Measurements from ENCODE around the gene TSPAN14. TPM values are rescaled to one million over a fixed set of nuclear protein-coding genes. Genes with fewer than 3 reads are reported as not detected.

TSPAN14 gene
- total RNA-seq, 1 experiment from 2014 or later: 73.5 TPM

DNA sequence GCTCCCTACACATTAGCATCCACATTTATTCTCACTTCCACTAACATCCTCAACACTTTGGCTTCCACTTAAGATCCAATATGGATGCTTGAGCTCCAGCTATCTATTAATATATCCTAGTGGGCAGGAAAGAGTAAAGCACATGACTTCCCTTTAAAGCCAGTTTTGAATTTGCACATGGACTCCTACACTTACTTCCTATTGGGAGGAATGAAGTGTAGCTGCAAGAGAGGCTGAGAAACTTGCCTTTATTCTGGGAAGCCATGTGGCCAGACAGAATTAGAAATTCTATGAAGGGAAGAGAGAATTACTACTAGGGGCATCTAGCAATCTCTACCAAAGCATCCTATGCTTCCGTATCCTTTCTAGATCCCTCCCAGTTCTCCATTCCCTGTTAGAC lies 3.0 kb upstream of the TSPAN14 start:
- Mint-ChIP-seq H3K27ac (no peak overlapping the region), H3K4me1 (peaks cover 25% of the 10 kb centered on the region), H3K36me3 (no peaks in the 10 kb centered on the region), H3K4me3 (no peak overlapping the region), H3K27me3 (ENCODE audit: low read depth) (no peaks in the 10 kb centered on the region), H3K9me3 (no peaks in the 10 kb centered on the region)
- ATAC-seq (no peak), DNase-seq (ENCODE audit: low spot score) (no peak)
- ChIA-PET POLR2A (no interaction called here), CTCF (interaction anchor here (34.2 kb wide), 1 partner anchor 55 kb away, joined by 802 read pairs; no protein-coding TSS in a partner anchor)
- TF ChIP-seq ZNF138 (CRISPR knock-in tag; conservative IDR thresholded peaks at IDR 0.05) (no peak), ZNF671 (CRISPR knock-in tag; IDR thresholded peaks at IDR 0.05) (no peak), NFYB (CRISPR knock-in tag; conservative IDR thresholded peaks at IDR 0.05; ENCODE audit: low read depth) (no peak), NR3C1 (CRISPR knock-in tag; conservative IDR thresholded peaks at IDR 0.05; ENCODE audit: low read depth) (no peak), ERG (CRISPR knock-in tag; IDR thresholded peaks at IDR 0.05) (no peak), ZNF512 (CRISPR knock-in tag; IDR thresholded peaks at IDR 0.05; ENCODE audit: borderline replicate concordance) (no peak), ZBTB21 (CRISPR knock-in tag; IDR thresholded peaks at IDR 0.05; ENCODE audit: borderline replicate concordance) (no peak)
- TF ChIP-seq, protein P1, sequence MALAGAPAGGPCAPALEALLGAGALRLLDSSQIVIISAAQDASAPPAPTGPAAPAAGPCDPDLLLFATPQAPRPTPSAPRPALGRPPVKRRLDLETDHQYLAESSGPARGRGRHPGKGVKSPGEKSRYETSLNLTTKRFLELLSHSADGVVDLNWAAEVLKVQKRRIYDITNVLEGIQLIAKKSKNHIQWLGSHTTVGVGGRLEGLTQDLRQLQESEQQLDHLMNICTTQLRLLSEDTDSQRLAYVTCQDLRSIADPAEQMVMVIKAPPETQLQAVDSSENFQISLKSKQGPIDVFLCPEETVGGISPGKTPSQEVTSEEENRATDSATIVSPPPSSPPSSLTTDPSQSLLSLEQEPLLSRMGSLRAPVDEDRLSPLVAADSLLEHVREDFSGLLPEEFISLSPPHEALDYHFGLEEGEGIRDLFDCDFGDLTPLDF (CRISPR knock-in tag; IDR thresholded peaks at IDR 0.05): no peak

DNA sequence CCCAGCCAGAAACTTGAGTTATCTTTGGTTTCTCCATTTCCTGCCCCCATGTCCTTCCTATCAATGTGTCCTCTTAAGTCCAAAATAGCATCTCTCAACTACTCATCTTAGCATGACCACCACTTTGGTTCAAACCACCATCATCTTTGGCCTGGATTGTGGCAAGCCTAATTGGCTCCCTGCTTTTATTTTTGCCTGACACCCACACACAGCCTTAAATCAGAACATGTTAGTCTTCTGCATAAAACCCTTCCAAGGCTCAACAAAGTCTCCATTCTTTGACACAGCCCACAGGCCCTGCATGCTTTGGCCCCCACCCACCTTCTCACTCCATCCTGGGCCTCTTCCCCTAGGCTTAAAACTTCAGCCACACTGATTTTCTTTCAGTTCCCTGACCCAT lies 2.0 kb upstream of the TSPAN14 start:
- TF ChIP-seq FOXP1 (CRISPR knock-in tag; IDR thresholded peaks at IDR 0.05; ENCODE audit: borderline replicate concordance): no peak
- no peak overlapping the region for H3K27ac Mint-ChIP-seq
- ChIA-PET CTCF (interaction anchor here (0.9 to 34.2 kb wide), 2 partner anchors 54 to 144 kb away, joined by 3 to 802 read pairs; no protein-coding TSS in a partner anchor), POLR2A (no interaction called here)
- no peak overlapping the region for H3K4me3 Mint-ChIP-seq
- no peaks in the 10 kb centered on the region for H3K27me3 Mint-ChIP-seq (ENCODE audit: low read depth)
- H3K4me1 Mint-ChIP-seq: peaks cover 20% of the 10 kb centered on the region
- DNase-seq (ENCODE audit: low spot score): no peak
- no peaks in the 10 kb centered on the region for H3K9me3 Mint-ChIP-seq
- ATAC-seq: no peak
- no peaks in the 10 kb centered on the region for H3K36me3 Mint-ChIP-seq

DNA sequence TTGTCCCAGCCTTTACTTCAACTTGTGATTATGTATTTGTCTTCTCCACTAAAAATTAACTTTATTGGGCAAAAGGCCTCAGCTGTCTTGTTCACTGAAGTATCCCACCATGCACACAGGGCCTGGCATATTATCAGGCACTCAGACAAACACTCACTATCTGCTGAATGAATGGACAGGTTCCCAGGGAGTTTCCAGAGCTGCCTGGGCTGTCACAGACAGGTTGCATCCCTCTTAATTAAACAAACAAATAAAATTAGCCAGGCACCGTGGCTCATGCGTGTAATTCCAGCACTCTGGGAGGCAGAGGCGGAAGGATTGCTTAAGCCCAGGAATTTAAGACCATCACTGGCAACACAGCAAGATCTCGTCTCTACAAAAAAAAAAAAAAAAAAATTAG lies 1.5 kb upstream of the TSPAN14 start:
- DNase-seq (ENCODE audit: low spot score) (no peak), ATAC-seq (no peak)
- no peak overlapping the region for H3K27ac Mint-ChIP-seq
- no peak overlapping the region for H3K4me3 Mint-ChIP-seq
- CTCF ChIA-PET: interaction anchor here (0.9 to 34.2 kb wide), 5 partner anchors 9 to 210 kb away, joined by 3 to 802 read pairs (median 4); no protein-coding TSS in a partner anchor
- H3K27me3 Mint-ChIP-seq (ENCODE audit: low read depth): no peaks in the 10 kb centered on the region
- peaks cover 22% of the 10 kb centered on the region for H3K4me1 Mint-ChIP-seq
- H3K9me3 Mint-ChIP-seq: no peaks in the 10 kb centered on the region
- POLR2A ChIA-PET: interaction anchor here (1.2 kb wide), 1 partner anchor 53 kb away, joined by 3 read pairs; no protein-coding TSS in a partner anchor
- H3K36me3 Mint-ChIP-seq: no peaks in the 10 kb centered on the region
- TF ChIP-seq CREM (CRISPR knock-in tag; IDR thresholded peaks at IDR 0.05): no peak
- no peak for TF ChIP-seq NFYB (CRISPR knock-in tag; conservative IDR thresholded peaks at IDR 0.05; ENCODE audit: low read depth)
- no peak for TF ChIP-seq ATF3 (CRISPR knock-in tag; conservative IDR thresholded peaks at IDR 0.05)
- TF ChIP-seq OVOL2 (CRISPR knock-in tag; IDR thresholded peaks at IDR 0.05; ENCODE audit: borderline replicate concordance): no peak
- no peak for TF ChIP-seq ERG (CRISPR knock-in tag; IDR thresholded peaks at IDR 0.05)
- no peak for TF ChIP-seq FOXP1 (CRISPR knock-in tag; IDR thresholded peaks at IDR 0.05; ENCODE audit: borderline replicate concordance)
- TF ChIP-seq SP1 (CRISPR knock-in tag; conservative IDR thresholded peaks at IDR 0.05): no peak
- no peak for TF ChIP-seq GTF2I (CRISPR knock-in tag; conservative IDR thresholded peaks at IDR 0.05)
- TF ChIP-seq, protein P2, sequence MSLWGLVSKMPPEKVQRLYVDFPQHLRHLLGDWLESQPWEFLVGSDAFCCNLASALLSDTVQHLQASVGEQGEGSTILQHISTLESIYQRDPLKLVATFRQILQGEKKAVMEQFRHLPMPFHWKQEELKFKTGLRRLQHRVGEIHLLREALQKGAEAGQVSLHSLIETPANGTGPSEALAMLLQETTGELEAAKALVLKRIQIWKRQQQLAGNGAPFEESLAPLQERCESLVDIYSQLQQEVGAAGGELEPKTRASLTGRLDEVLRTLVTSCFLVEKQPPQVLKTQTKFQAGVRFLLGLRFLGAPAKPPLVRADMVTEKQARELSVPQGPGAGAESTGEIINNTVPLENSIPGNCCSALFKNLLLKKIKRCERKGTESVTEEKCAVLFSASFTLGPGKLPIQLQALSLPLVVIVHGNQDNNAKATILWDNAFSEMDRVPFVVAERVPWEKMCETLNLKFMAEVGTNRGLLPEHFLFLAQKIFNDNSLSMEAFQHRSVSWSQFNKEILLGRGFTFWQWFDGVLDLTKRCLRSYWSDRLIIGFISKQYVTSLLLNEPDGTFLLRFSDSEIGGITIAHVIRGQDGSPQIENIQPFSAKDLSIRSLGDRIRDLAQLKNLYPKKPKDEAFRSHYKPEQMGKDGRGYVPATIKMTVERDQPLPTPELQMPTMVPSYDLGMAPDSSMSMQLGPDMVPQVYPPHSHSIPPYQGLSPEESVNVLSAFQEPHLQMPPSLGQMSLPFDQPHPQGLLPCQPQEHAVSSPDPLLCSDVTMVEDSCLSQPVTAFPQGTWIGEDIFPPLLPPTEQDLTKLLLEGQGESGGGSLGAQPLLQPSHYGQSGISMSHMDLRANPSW (CRISPR knock-in tag; conservative IDR thresholded peaks at IDR 0.05; ENCODE audit: low read depth): no peak
- no peak for TF ChIP-seq ARID4B (CRISPR knock-in tag; IDR thresholded peaks at IDR 0.05; ENCODE audit: borderline replicate concordance)
- no peak for TF ChIP-seq ZMAT4 (CRISPR knock-in tag; IDR thresholded peaks at IDR 0.05)

Data from WTC11 (cell line).